Panc1 (cell line): Measurements from ENCODE around the gene ICAM2. TPM values are rescaled to one million over a fixed set of nuclear protein-coding genes. Genes with fewer than 3 reads are reported as not detected.

Experiments used
- ATAC-seq: fragments of 200-7000 bp; cut with Tn5 transposase; 2 replicates; pipeline ENCODE4 v1.9.1; 2020; ENCODE audit warnings: mild to moderate bottlenecking, moderate library complexity
- BruUV-seq: library from RNA; stranded (reverse); fragments of 400-500 nt; replicated peaks from 2 replicates; lab custom pipeline; 2021; lab: Mats Ljungman, UMichigan
- CTCF ChIA-PET: fragments of 300-600 bp; sonication (Branson Sonifier 250); formaldehyde crosslinking; loops from one replicate; lab custom pipeline; 2022; ENCODE audit warnings: antibody characterized with exemption; lab: Charles Lee
- POLR2A ChIA-PET: fragments of 300-600 bp; sonication (Branson Sonifier 250); formaldehyde crosslinking; loops from one replicate; lab custom pipeline; 2022; ENCODE audit warnings: antibody characterized with exemption; lab: Charles Lee
- DNase-seq: peaks from one replicate; pipeline ENCODE4 v3.0.0-alpha.2; 2010; ENCODE audit warnings: low read depth, low spot score
- H3K27ac ChIP-seq: 2 replicates; pipeline ENCODE4 v1.5.1; 2011; ENCODE audit warnings: mild to moderate bottlenecking, low read length, inconsistent platforms
- H3K27me3 ChIP-seq: fragments of 200-500 bp; sonication (Bioruptor generic); 2 replicates; pipeline ENCODE4 v1.6.0; 2014; ENCODE audit warnings: low read length, inconsistent platforms; ENCODE audit not compliant: control insufficient read depth, insufficient read depth
- H3K36me3 ChIP-seq: fragments of 200-500 bp; sonication (Bioruptor generic); 2 replicates; pipeline ENCODE4 v1.5.1; 2014; ENCODE audit warnings: inconsistent platforms, mild to moderate bottlenecking, low read length, moderate library complexity; ENCODE audit not compliant: control insufficient read depth, insufficient read depth
- H3K4me1 ChIP-seq: 2 replicates; pipeline ENCODE4 v1.5.1; 2011; ENCODE audit warnings: inconsistent platforms, mild to moderate bottlenecking, low read length, moderate library complexity; ENCODE audit not compliant: control insufficient read depth, insufficient read depth
- H3K4me3 ChIP-seq, 2 experiments: 2 replicates each; pipeline ENCODE4 v1.5.1; 2011 to 2012; ENCODE audit warnings: low read depth in 2 of 2, low read length in 2 of 2, mild to moderate bottlenecking in 2 of 2, inconsistent platforms in 1 of 2, moderate library complexity in 1 of 2
- H3K9me3 ChIP-seq: fragments of 200-500 bp; sonication (Bioruptor generic); 2 replicates; pipeline ENCODE4 v1.5.1; 2014; ENCODE audit warnings: low read depth, mild to moderate bottlenecking, inconsistent platforms, low read length, moderate library complexity; ENCODE audit not compliant: control insufficient read depth, insufficient read depth
- CTCF ChIP-seq: fragments of 450-650 bp; IDR thresholded peaks from 2 replicates; pipeline ENCODE4 v1.5.1; 2017; ENCODE audit warnings: mild to moderate bottlenecking
- POLR2AphosphoS5 ChIP-seq: IDR thresholded peaks from 2 replicates; pipeline ENCODE4 v1.6.1; 2012; ENCODE audit warnings: mild to moderate bottlenecking, low read depth, low read length, moderate library complexity
- SIN3A ChIP-seq: IDR thresholded peaks from 2 replicates; pipeline ENCODE4 v1.6.1; 2012; ENCODE audit warnings: low read depth, mild to moderate bottlenecking, low read length, moderate library complexity, borderline replicate concordance; ENCODE audit not compliant: insufficient read depth
- TCF7L2 ChIP-seq: IDR thresholded peaks from 2 replicates; pipeline ENCODE4 v1.6.1; 2011; ENCODE audit warnings: mild to moderate bottlenecking, low read depth, low read length, inconsistent platforms
- in situ Hi-C: cut with HindIII; loops from 2 replicates; pipeline ENCODE4 v1.10.0; 2016; ENCODE audit warnings: low sequenced_read_pairs, low pct_unique_long_range_greater_than_20kb
- intact Hi-C: fragments of 100-400 bp; cut with micrococcal nuclease; formaldehyde crosslinking; loops from one replicate; pipeline ENCODE4 v1.10.0; 2022; ENCODE audit not compliant: unreplicated experiment
- total RNA-seq: library from RNA; stranded (reverse); gene quantifications from one replicate; pipeline ENCODE4 v1.2.1, GENCODE V29; 2021; ENCODE audit not compliant: unreplicated experiment
- TF ChIP-seq, protein P1 (sequence below), 2 experiments: IDR thresholded peaks; 2 replicates each; pipeline ENCODE4 v1.6.1; 2011 to 2012; ENCODE audit warnings: low read depth in 2 of 2, control low read depth in 1 of 2, low read length in 1 of 2, mild to moderate bottlenecking in 1 of 2, moderate library complexity in 1 of 2; ENCODE audit not compliant: insufficient read depth in 1 of 2

The ICAM2 gene
- total RNA-seq, 1 experiment from 2014 or later, result 0.33 TPM

- in situ Hi-C loops (no loop called here), intact Hi-C loops (no loop called here)
- CTCF ChIA-PET, result no interaction called here
- H3K36me3 ChIP-seq, result no peaks in the 10 kb centered on the region
- BruUV-seq, result no TSS peak
- H3K27me3 ChIP-seq, result no peaks in the 10 kb centered on the region
- H3K4me3 ChIP-seq, result no peak overlapping the region
- ATAC-seq (no peak), DNase-seq (no peak)
- TF ChIP-seq, protein P1, sequence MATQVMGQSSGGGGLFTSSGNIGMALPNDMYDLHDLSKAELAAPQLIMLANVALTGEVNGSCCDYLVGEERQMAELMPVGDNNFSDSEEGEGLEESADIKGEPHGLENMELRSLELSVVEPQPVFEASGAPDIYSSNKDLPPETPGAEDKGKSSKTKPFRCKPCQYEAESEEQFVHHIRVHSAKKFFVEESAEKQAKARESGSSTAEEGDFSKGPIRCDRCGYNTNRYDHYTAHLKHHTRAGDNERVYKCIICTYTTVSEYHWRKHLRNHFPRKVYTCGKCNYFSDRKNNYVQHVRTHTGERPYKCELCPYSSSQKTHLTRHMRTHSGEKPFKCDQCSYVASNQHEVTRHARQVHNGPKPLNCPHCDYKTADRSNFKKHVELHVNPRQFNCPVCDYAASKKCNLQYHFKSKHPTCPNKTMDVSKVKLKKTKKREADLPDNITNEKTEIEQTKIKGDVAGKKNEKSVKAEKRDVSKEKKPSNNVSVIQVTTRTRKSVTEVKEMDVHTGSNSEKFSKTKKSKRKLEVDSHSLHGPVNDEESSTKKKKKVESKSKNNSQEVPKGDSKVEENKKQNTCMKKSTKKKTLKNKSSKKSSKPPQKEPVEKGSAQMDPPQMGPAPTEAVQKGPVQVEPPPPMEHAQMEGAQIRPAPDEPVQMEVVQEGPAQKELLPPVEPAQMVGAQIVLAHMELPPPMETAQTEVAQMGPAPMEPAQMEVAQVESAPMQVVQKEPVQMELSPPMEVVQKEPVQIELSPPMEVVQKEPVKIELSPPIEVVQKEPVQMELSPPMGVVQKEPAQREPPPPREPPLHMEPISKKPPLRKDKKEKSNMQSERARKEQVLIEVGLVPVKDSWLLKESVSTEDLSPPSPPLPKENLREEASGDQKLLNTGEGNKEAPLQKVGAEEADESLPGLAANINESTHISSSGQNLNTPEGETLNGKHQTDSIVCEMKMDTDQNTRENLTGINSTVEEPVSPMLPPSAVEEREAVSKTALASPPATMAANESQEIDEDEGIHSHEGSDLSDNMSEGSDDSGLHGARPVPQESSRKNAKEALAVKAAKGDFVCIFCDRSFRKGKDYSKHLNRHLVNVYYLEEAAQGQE (IDR thresholded peaks at IDR 0.05; ENCODE audit: insufficient read depth in 1 of 2, low read depth in 2 of 2, low read length in 1 of 2), result no peak
- TF ChIP-seq POLR2AphosphoS5, result no peak
- no peak for TF ChIP-seq SIN3A
- no peak for TF ChIP-seq TCF7L2
- TF ChIP-seq CTCF, result no peak
- H3K9me3 ChIP-seq, result no peaks in the 10 kb centered on the region
- H3K4me1 ChIP-seq, result no peaks in the 10 kb centered on the region
- H3K27ac ChIP-seq, result no peak overlapping the region
- POLR2A ChIA-PET, result no interaction called here
Observed at GRCh38 chr17:64054304-64054703, 33.9 kb upstream of the ICAM2 start.

DNA sequence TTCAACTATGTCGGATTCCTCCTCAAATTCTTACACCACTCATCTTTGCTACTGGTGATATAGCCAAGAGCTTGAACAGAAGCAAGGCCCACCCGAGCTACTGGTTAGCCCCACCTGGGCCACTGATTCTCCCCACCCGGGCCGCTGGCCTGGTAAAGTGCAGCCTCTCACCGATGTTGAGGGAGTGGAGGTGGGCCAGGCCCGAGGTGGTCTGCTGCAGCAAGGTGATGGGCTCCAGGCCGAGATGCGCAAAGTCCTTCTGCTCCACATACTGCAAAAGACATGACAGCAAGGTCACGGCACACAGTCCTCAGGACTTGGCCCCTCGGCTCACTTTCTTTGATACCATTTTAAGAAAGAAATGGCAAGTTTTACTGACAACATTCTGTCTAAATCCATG, 32.7 kb upstream of the ICAM2 start:
- DNase-seq (no peak), ATAC-seq (no peak)
- no peak overlapping the region for H3K4me3 ChIP-seq
- intact Hi-C loops (no loop called here), in situ Hi-C loops (no loop called here)
- H3K27me3 ChIP-seq, result no peaks in the 10 kb centered on the region
- no peaks in the 10 kb centered on the region for H3K9me3 ChIP-seq
- CTCF ChIA-PET, result no interaction called here
- BruUV-seq, result no TSS peak
- H3K36me3 ChIP-seq, result no peaks in the 10 kb centered on the region
- TF ChIP-seq POLR2AphosphoS5, result no peak
- TF ChIP-seq SIN3A, result no peak
- TF ChIP-seq, protein P1 (IDR thresholded peaks at IDR 0.05; ENCODE audit: insufficient read depth in 1 of 2, low read depth in 2 of 2, low read length in 1 of 2), result no peak
- POLR2A ChIA-PET, result no interaction called here
- H3K4me1 ChIP-seq, result no peaks in the 10 kb centered on the region
- H3K27ac ChIP-seq, result no peak overlapping the region
